PC-9 (cell line): ENCODE results near the gene MVB12B. TPM values are rescaled to one million over a fixed set of nuclear protein-coding genes. Genes with fewer than 3 reads are reported as not detected.
A peak's percentile ranks its signal among the peaks of the same experiment; 100 is the strongest.

Experiments used
- BruUV-seq: library from RNA; stranded (reverse); fragments of 400-500 nt; replicated peaks from 2 replicates; lab custom pipeline; 2021; lab: Mats Ljungman, UMichigan
- CTCF ChIA-PET: fragments of 300-600 bp; sonication (Branson Sonifier 250); formaldehyde crosslinking; loops from one replicate; lab custom pipeline; 2022; ENCODE audit warnings: antibody characterized with exemption; lab: Charles Lee
- POLR2A ChIA-PET: fragments of 300-600 bp; sonication (Branson Sonifier 250); formaldehyde crosslinking; loops from one replicate; lab custom pipeline; 2022; ENCODE audit warnings: antibody characterized with exemption; ENCODE audit not compliant: unreplicated experiment; lab: Charles Lee
- DNase-seq, 2 experiments: peaks; one replicate each; pipeline versions ENCODE4 v3.0.0 to v3.0.0-alpha.2; 2015 to 2022; ENCODE audit warnings: mixed read lengths in 1 of 2
- H2AFZ ChIP-seq: fragments of 200-600 bp; sonication (generic); 2 replicates; pipeline ENCODE4 v1.8.1; 2017; ENCODE audit warnings: antibody characterized with exemption
- H3F3A ChIP-seq: fragments of 200-600 bp; sonication (generic); 2 replicates; pipeline ENCODE4 v1.8.1; 2017; ENCODE audit warnings: antibody characterized with exemption, mild to moderate bottlenecking, low read depth; ENCODE audit not compliant: insufficient read depth
- H3K27ac ChIP-seq: fragments of 200-600 bp; sonication (generic); 2 replicates; pipeline ENCODE4 v1.6.1; 2016; ENCODE audit warnings: mixed run types
- H3K27me3 ChIP-seq: fragments of 200-600 bp; sonication (generic); 2 replicates; pipeline ENCODE4 v1.6.1; 2016; ENCODE audit warnings: low read depth, mixed run types; ENCODE audit not compliant: insufficient read depth
- H3K36me3 ChIP-seq: fragments of 200-600 bp; sonication (generic); 2 replicates; pipeline ENCODE4 v1.6.1; 2016; ENCODE audit warnings: low read depth, mixed run types
- H3K4me1 ChIP-seq: fragments of 200-600 bp; sonication (generic); replicated peaks from 2 replicates; pipeline ENCODE4 v1.6.1; 2016; ENCODE audit warnings: mixed run types; ENCODE audit not compliant: insufficient read depth
- H3K4me2 ChIP-seq: fragments of 200-600 bp; sonication (generic); 2 replicates; pipeline ENCODE4 v1.6.1; 2017; ENCODE audit warnings: mixed run types
- H3K4me3 ChIP-seq: fragments of 200-600 bp; sonication (generic); 2 replicates; pipeline ENCODE4 v1.6.1; 2016; ENCODE audit warnings: mixed run types
- H3K79me2 ChIP-seq: fragments of 200-600 bp; sonication (generic); 2 replicates; pipeline ENCODE4 v1.6.1; 2017; ENCODE audit warnings: low read depth, mixed run types
- H3K9me2 ChIP-seq: fragments of 200-600 bp; sonication (generic); 2 replicates; pipeline ENCODE4 v1.8.1; 2017; ENCODE audit warnings: mild to moderate bottlenecking; ENCODE audit not compliant: insufficient read depth
- H3K9me3 ChIP-seq: fragments of 200-600 bp; sonication (generic); 2 replicates; pipeline ENCODE4 v1.8.1; 2016; ENCODE audit warnings: low read depth; ENCODE audit not compliant: insufficient read depth
- H4K20me1 ChIP-seq: fragments of 200-600 bp; sonication (generic); 2 replicates; pipeline ENCODE4 v1.8.1; 2017; ENCODE audit not compliant: insufficient read depth
- CTCF ChIP-seq: fragments of 200-600 bp; sonication (generic); conservative IDR thresholded peaks from 2 replicates; pipeline ENCODE4 v1.6.1; 2017; ENCODE audit warnings: mixed run types, antibody characterized with exemption, mild to moderate bottlenecking, moderate library complexity
- EZH2 ChIP-seq: fragments of 200-600 bp; sonication (generic); IDR thresholded peaks from 2 replicates; pipeline ENCODE4 v1.8.0; 2017; ENCODE audit warnings: antibody characterized with exemption, low read depth
- intact Hi-C: fragments of 100-400 bp; cut with micrococcal nuclease; formaldehyde crosslinking; loops from one replicate; pipeline ENCODE4 v1.10.0; 2022; ENCODE audit not compliant: unreplicated experiment
- total RNA-seq: library from RNA; stranded (reverse); gene quantifications from 2 replicates; pipeline ENCODE4 v1.2.3, GENCODE V29; 2021

MVB12B gene
- total RNA-seq, 1 experiment from 2014 or later, result 8.8 TPM

- no peaks in the 10 kb centered on the region; the same call in 1 of the 2 replicates for H3F3A ChIP-seq
- CTCF ChIA-PET, result no interaction called here
- no peak overlapping the region for H2AFZ ChIP-seq
- TF ChIP-seq EZH2 (no peak), CTCF (no peak)
- H3K36me3 ChIP-seq, result no peaks in the 10 kb centered on the region
- H3K4me1 ChIP-seq, result peaks cover 37% of the 10 kb centered on the region
- H3K27ac ChIP-seq, result no peak overlapping the region
- BruUV-seq, result no TSS peak
- no peaks in the 10 kb centered on the region for H3K27me3 ChIP-seq
- no peak overlapping the region for H3K4me2 ChIP-seq
- DNase-seq, result peak in 1 of 2 experiments; percentile 68
- H3K4me3 ChIP-seq, result no peak overlapping the region
- intact Hi-C loops, result loop anchor here (2.0 kb wide), 1 partner anchor 18 kb away; no protein-coding TSS in a partner anchor
- H3K79me2 ChIP-seq, result no peaks in the 10 kb centered on the region
- no peaks in the 10 kb centered on the region for H4K20me1 ChIP-seq
- no peaks in the 10 kb centered on the region for H3K9me3 ChIP-seq
- no peaks in the 10 kb centered on the region for H3K9me2 ChIP-seq
- POLR2A ChIA-PET, result no interaction called here
Observed at GRCh38 chr9:126371007-126371870, 44.6 kb downstream of the MVB12B start.

DNA sequence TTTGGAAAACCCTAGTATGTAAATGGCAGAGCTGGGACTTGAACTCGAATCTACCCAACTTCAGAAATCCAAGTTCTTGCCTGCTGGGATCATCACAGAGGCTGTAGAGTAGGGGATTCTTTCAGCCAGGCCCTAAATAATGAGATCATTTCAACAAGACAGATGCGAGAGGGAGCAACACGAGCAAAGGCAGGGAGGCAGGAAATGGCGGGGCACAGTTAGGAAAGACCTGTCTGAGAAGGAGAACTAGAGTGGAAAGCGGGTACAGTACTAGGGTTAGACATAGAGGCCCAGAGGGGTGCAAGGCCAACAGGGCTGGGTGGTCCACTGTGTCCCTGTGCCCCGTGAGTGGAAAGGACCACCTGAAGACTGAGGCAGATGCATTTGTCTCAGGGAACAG is 46.1 kb downstream of the MVB12B start:
- no peak for DNase-seq
- Histone ChIP-seq H4K20me1 (no peaks in the 10 kb centered on the region), H3K4me3 (no peak overlapping the region), H3K9me2 (no peaks in the 10 kb centered on the region), H3K4me1 (peaks cover 29% of the 10 kb centered on the region; the same call in 1 of the 2 replicates), H3K36me3 (no peaks in the 10 kb centered on the region), H2AFZ (no peak overlapping the region), H3F3A (no peaks in the 10 kb centered on the region; the same call in 1 of the 2 replicates), H3K79me2 (no peaks in the 10 kb centered on the region), H3K27ac (no peak overlapping the region), H3K9me3 (no peaks in the 10 kb centered on the region), H3K4me2 (no peak overlapping the region; the same call in 1 of the 2 replicates), H3K27me3 (no peaks in the 10 kb centered on the region)
- no peak for TF ChIP-seq EZH2
- TF ChIP-seq CTCF, result no peak
- intact Hi-C loops, result no loop called here
- ChIA-PET CTCF (no interaction called here), POLR2A (no interaction called here)
- no TSS peak for BruUV-seq

GRCh38 chr9:126373241-126373640 is 46.6 kb downstream of the MVB12B start:
- H3K4me1 ChIP-seq, result peaks cover 25% of the 10 kb centered on the region; the same call in 1 of the 2 replicates
- no peaks in the 10 kb centered on the region for H3K79me2 ChIP-seq
- intact Hi-C loops, result no loop called here
- no peak for TF ChIP-seq EZH2
- TF ChIP-seq CTCF, result no peak
- CTCF ChIA-PET, result no interaction called here
- POLR2A ChIA-PET, result no interaction called here
- H3K9me3 ChIP-seq, result no peaks in the 10 kb centered on the region
- H3K4me3 ChIP-seq, result no peak overlapping the region
- H4K20me1 ChIP-seq, result no peaks in the 10 kb centered on the region
- H3K4me2 ChIP-seq, result peak overlapping the region; percentile 20; the same call in 1 of the 2 replicates
- DNase-seq, result peak; percentile 27 to 62
- H3F3A ChIP-seq, result no peaks in the 10 kb centered on the region; the same call in 1 of the 2 replicates
- no TSS peak for BruUV-seq
- no peaks in the 10 kb centered on the region for H3K27me3 ChIP-seq
- H3K36me3 ChIP-seq, result no peaks in the 10 kb centered on the region
- H3K27ac ChIP-seq, result no peak overlapping the region
- H3K9me2 ChIP-seq, result no peaks in the 10 kb centered on the region
- no peak overlapping the region for H2AFZ ChIP-seq
